ENCODE results near the gene USHBP1. TPM values are rescaled to one million over a fixed set of nuclear protein-coding genes. Genes with fewer than 3 reads are reported as not detected.

USHBP1 gene
- total and polyA plus RNA-seq, 2 donors (not counting 1 experiment from before 2014, with no cell fraction given) = 0.39 TPM; not detected in 1

- Mint-ChIP-seq H3K27ac (peak overlapping the region; percentile 61), H3K27me3 (no peaks in the 10 kb centered on the region), H3K9me3 (ENCODE audit: insufficient read depth) (no peaks in the 10 kb centered on the region), H3K4me3 (no peak overlapping the region), H3K4me1 (peaks cover 15% of the 10 kb centered on the region)
- Histone ChIP-seq H4K20me1 (ENCODE audit: control insufficient read depth, insufficient read depth, low read length, poor library complexity, severe bottlenecking) (no peaks in the 10 kb centered on the region), H3K4me1 (ENCODE audit: control insufficient read depth in 2 of 2, insufficient read depth in 2 of 2, low read length in 2 of 2) (peaks cover 0 to 16% of the 10 kb centered on the region in 2 donors), H3K36me3 (replicated peaks in 1 of 2; ENCODE audit: control extremely low read depth in 1 of 2, control insufficient read depth in 1 of 2, extremely low read depth in 1 of 2, insufficient read depth in 2 of 2, low read length in 1 of 2) (peaks cover 0 to 68% of the 10 kb centered on the region in 2 experiments), H2AFZ (ENCODE audit: insufficient read depth, low read depth, low read length, poor library complexity, severe bottlenecking) (no peak overlapping the region), H3K79me2 (ENCODE audit: control insufficient read depth, insufficient read depth, low read length) (no peaks in the 10 kb centered on the region), H3K27me3 (replicated peaks in 1 of 4; ENCODE audit: control extremely low read depth in 1 of 4, control insufficient read depth in 3 of 4, insufficient read depth in 4 of 4, low read length in 3 of 4) (no peaks in the 10 kb centered on the region), H3K27ac (ENCODE audit: low read length in 2 of 2) (no peak overlapping the region), H3K4me2 (replicated peaks; ENCODE audit: low read depth, low read length, poor library complexity, severe bottlenecking) (no peak overlapping the region), H3K4me3 (ENCODE audit: control extremely low read depth in 1 of 5, extremely low read depth in 1 of 5, insufficient read depth in 1 of 5, low read depth in 2 of 5, low read length in 4 of 5) (no peak overlapping the region), H3K9ac (ENCODE audit: low read length) (no peak overlapping the region), H3K9me3 (ENCODE audit: control extremely low read depth in 1 of 3, control insufficient read depth in 2 of 3, insufficient read depth in 1 of 3, low read length in 2 of 3) (peaks cover 0 to 6% (median 0%) of the 10 kb centered on the region in 3 donors)
- TF ChIP-seq CTCF (IDR thresholded peaks at IDR 0.05) = no peak
- WGBS (ENCODE audit: insufficient coverage) = 86% methylated on average over 18 of the region's 28 CpGs
- ATAC-seq (ENCODE audit: low read depth) (peak; percentile 41), DNase-seq (peak; percentile 61)
- POLR2A ChIA-PET = no interaction called here
- intact Hi-C loops (cut with micrococcal nuclease) = no loop called here
- CTCF ChIA-PET = interaction anchor here (0.6 to 1.6 kb wide), 2 partner anchors 25 to 87 kb away, joined by 3 to 4 read pairs; no protein-coding TSS in a partner anchor
Observed at GRCh38 chr19:17209126-17210036, 55.2 kb downstream of the USHBP1 start.

Data from B cell (primary cell).